ENCODE data around the gene ZER1.
A peak's percentile ranks its signal among the peaks of the same experiment; 100 is the strongest.

Gene ZER1

DNA sequence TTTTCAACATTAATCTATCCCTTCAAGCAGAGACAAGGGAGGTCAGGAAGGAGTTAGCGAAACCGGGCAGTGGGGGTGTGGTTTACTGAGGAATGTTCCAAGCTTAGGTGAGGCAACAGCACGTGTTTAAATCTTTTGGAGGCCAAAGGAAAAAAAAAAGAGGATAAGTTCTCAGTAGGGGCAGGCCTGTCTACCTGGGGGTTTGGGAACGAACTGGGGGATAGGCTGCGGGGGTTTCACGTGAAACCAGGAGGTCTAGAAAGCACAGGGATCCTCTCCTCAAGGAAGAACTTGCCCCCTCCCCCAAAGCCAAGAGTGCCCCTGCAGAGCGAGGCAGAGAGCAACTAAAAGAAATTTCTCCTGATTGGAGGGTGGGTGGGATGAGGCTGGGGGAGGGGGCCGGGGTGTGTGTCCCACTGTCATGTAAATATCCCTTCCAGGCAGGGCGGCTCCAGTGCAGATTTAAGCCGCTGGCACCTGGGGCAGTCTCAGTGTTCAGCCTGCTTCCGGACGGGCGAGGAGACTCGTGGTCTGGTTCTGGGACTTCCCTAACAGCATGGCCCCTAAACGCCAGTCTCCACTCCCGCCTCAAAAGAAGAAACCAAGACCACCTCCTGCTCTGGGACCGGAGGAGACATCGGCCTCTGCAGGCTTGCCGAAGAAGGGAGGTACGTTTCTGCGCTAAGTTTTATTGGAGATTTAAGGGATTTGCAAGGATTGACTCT, 88.2 kb downstream of the ZER1 start:
- no peaks in the 10 kb centered on the region; the same call in 1 of the 2 replicates for H3K36me3 ChIP-seq (ENCODE audit: control insufficient read depth, insufficient read depth, low read length)

More for the DNA sequence above, 88.2 kb downstream of the ZER1 start:
- Histone ChIP-seq H3K27me3 (replicated peaks; ENCODE audit: control insufficient read depth, insufficient read depth, low read length) (no peaks in the 10 kb centered on the region), H3K4me3 (replicated peaks; ENCODE audit: low read depth, low read length) (peak overlapping the region; percentile 81)
- no peak for TF ChIP-seq CTCF (IDR thresholded peaks at IDR 0.05; ENCODE audit: insufficient read depth, low read length, poor library complexity, severe bottlenecking)
- DNase-seq (ENCODE audit: extremely low read depth, insufficient read length), result peak; percentile 73
